Activated T-helper 2 cell treated with anti-CD3 and anti-CD28 coated beads, Interferon-gamma antibody, Interleukin-2, Interleukin-4, amounts not matched to agents 10 μg/mL and 5 μg/mL and 100 μg/mL, durations not matched to agents 14 hours and 24 hours and 36 hours (primary cell): Measurements from ENCODE around the gene TNIP1. TPM values are rescaled to one million over a fixed set of nuclear protein-coding genes. Genes with fewer than 3 reads are reported as not detected.

Experiments used
- DNase-seq: peaks from one replicate; pipeline ENCODE4 v3.0.0; 2021; ENCODE audit warnings: low spot score
- H3K27ac Mint-ChIP-seq: one replicate; pipeline ENCODE4 v1.8.0; 2021; ENCODE audit warnings: mixed read lengths
- H3K27me3 Mint-ChIP-seq: one replicate; pipeline ENCODE4 v1.8.0; 2021; ENCODE audit warnings: low read depth, mixed read lengths
- H3K36me3 Mint-ChIP-seq: one replicate; pipeline ENCODE4 v1.8.0; 2021; ENCODE audit warnings: low read depth, mixed read lengths
- H3K4me1 Mint-ChIP-seq: one replicate; pipeline ENCODE4 v1.8.0; 2021; ENCODE audit warnings: low read depth, mixed read lengths
- H3K4me3 Mint-ChIP-seq: one replicate; pipeline ENCODE4 v1.8.0; 2021; ENCODE audit warnings: low read depth, mild to moderate bottlenecking, moderate library complexity, mixed read lengths
- H3K9me3 Mint-ChIP-seq: one replicate; pipeline ENCODE4 v1.8.0; 2021; ENCODE audit warnings: mixed read lengths
- intact Hi-C: fragments of 100-400 bp; cut with micrococcal nuclease; formaldehyde crosslinking; loops from one replicate; pipeline ENCODE4 v1.15.1; 2023
- total RNA-seq: library from RNA; stranded (reverse); gene quantifications from 2 replicates; pipeline ENCODE4 v1.2.3, GENCODE V29; 2022

TNIP1 gene
- total RNA-seq, 1 donor from 2014 or later, result 473 TPM

GRCh38 chr5:151002681-151003502 lies 77.9 kb downstream of the TNIP1 start:
- H3K4me1 Mint-ChIP-seq, result no peaks in the 10 kb centered on the region
- H3K36me3 Mint-ChIP-seq, result no peaks in the 10 kb centered on the region
- DNase-seq, result no peak
- intact Hi-C loops, result no loop called here
- H3K27me3 Mint-ChIP-seq, result no peaks in the 10 kb centered on the region
- H3K9me3 Mint-ChIP-seq, result no peaks in the 10 kb centered on the region
- no peak overlapping the region for H3K27ac Mint-ChIP-seq
- no peak overlapping the region for H3K4me3 Mint-ChIP-seq

GRCh38 chr5:151002250-151002649 lies 78.6 kb downstream of the TNIP1 start:
- Mint-ChIP-seq H3K4me3 (no peak overlapping the region), H3K36me3 (no peaks in the 10 kb centered on the region), H3K27me3 (no peaks in the 10 kb centered on the region), H3K27ac (no peak overlapping the region), H3K9me3 (no peaks in the 10 kb centered on the region), H3K4me1 (no peaks in the 10 kb centered on the region)
- intact Hi-C loops, result no loop called here
- no peak for DNase-seq

- H3K4me1 Mint-ChIP-seq, result no peaks in the 10 kb centered on the region
- no peaks in the 10 kb centered on the region for H3K9me3 Mint-ChIP-seq
- H3K36me3 Mint-ChIP-seq, result no peaks in the 10 kb centered on the region
- no peak for DNase-seq
- no peak overlapping the region for H3K4me3 Mint-ChIP-seq
- H3K27ac Mint-ChIP-seq, result no peak overlapping the region
- no peaks in the 10 kb centered on the region for H3K27me3 Mint-ChIP-seq
- intact Hi-C loops, result no loop called here
Observed at GRCh38 chr5:151001436-151001835, 79.4 kb downstream of the TNIP1 start.

GRCh38 chr5:150999704-151000442 lies 81.0 kb downstream of the TNIP1 start:
- intact Hi-C loops, result no loop called here
- H3K4me1 Mint-ChIP-seq, result no peaks in the 10 kb centered on the region
- no peak for DNase-seq
- H3K36me3 Mint-ChIP-seq, result no peaks in the 10 kb centered on the region
- no peak overlapping the region for H3K27ac Mint-ChIP-seq
- H3K9me3 Mint-ChIP-seq, result peaks cover 6% of the 10 kb centered on the region
- H3K4me3 Mint-ChIP-seq, result no peak overlapping the region
- H3K27me3 Mint-ChIP-seq, result no peaks in the 10 kb centered on the region

DNA sequence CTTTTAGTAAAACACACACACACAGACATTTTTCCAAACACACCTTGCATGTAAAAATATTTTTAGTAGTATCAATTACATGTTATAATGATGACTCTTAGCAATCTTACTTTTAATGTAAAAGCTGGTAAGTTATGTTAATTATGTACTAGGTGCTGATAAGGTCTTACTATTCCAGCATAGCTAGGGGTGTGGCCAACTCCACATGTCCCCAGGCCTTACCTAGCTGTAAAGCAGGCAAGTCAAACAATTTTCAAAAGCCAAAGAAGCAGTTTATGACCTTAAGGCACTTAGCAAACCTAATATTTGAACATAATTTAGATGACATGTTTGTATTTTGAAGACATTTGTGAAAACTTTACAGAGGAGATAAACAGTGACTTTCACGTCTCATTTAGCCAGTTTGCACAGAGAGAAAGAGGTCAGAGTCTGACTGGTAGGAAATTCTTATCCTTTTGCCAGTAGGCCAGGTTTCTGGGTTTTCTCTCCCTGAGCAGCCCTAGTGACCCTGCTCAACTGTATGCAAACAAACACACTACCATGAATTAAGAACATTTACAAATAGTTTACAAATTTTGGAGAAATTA lies 86.9 kb downstream of the TNIP1 start:
- no peak for DNase-seq
- peaks cover 6% of the 10 kb centered on the region for H3K9me3 Mint-ChIP-seq
- no peaks in the 10 kb centered on the region for H3K36me3 Mint-ChIP-seq
- no peaks in the 10 kb centered on the region for H3K27me3 Mint-ChIP-seq
- no peak overlapping the region for H3K4me3 Mint-ChIP-seq
- no peak overlapping the region for H3K27ac Mint-ChIP-seq
- no peaks in the 10 kb centered on the region for H3K4me1 Mint-ChIP-seq
- intact Hi-C loops, result no loop called here

DNA sequence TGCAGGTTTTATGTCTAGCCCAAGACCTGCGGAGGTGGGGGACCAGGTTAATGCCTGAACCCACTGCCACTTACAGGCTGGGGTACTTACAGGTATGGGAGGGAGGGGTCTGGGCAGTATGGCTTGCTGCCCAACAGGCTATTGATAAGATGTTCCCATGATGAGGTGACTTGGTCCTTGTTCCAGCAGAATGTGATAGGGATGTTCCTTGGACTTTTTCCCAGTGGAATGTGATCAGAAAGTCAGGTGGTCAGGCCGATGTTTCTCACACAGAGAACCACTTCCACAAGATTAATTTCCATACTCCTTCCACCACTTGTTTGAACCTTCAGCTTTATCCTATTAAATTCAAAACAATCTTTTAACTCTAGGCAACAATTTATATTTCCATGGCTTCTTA lies 87.4 kb downstream of the TNIP1 start:
- H3K27ac Mint-ChIP-seq, result no peak overlapping the region
- intact Hi-C loops, result no loop called here
- H3K9me3 Mint-ChIP-seq, result peaks cover 6% of the 10 kb centered on the region
- DNase-seq, result no peak
- H3K4me3 Mint-ChIP-seq, result no peak overlapping the region
- H3K36me3 Mint-ChIP-seq, result no peaks in the 10 kb centered on the region
- H3K4me1 Mint-ChIP-seq, result no peaks in the 10 kb centered on the region
- H3K27me3 Mint-ChIP-seq, result no peaks in the 10 kb centered on the region

- Mint-ChIP-seq H3K9me3 (peaks cover 6% of the 10 kb centered on the region), H3K27ac (no peak overlapping the region), H3K27me3 (no peaks in the 10 kb centered on the region), H3K36me3 (no peaks in the 10 kb centered on the region), H3K4me1 (no peaks in the 10 kb centered on the region), H3K4me3 (no peak overlapping the region)
- no peak for DNase-seq
- intact Hi-C loops, result no loop called here
Observed at GRCh38 chr5:150992705-150993104, 88.1 kb downstream of the TNIP1 start.

GRCh38 chr5:150989695-150990094 lies 91.1 kb downstream of the TNIP1 start:
- Mint-ChIP-seq H3K36me3 (no peaks in the 10 kb centered on the region), H3K27me3 (no peaks in the 10 kb centered on the region), H3K4me1 (no peaks in the 10 kb centered on the region), H3K9me3 (no peaks in the 10 kb centered on the region), H3K4me3 (no peak overlapping the region), H3K27ac (no peak overlapping the region)
- intact Hi-C loops, result no loop called here
- DNase-seq, result no peak

DNA sequence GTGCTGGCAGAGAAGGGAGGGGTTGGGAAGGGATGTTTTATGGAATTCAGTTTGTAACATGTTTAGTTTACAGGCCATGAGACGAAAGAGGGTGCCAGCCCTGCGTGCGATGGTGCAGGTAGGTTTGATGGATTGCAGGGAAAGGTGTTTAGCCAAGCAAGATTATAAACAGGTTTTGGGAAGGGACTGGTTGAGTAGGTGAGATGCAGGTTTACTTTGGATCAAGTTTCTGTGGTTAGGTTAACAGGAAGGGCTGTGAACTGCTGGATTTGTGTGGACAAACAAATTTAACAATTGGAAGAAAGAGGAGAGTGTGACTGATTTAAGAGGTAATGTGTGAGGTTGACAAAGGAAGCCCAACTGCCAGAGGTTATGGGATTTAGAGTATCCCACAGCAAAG lies 93.1 kb downstream of the TNIP1 start:
- no peak for DNase-seq
- intact Hi-C loops, result no loop called here
- Mint-ChIP-seq H3K4me1 (no peaks in the 10 kb centered on the region), H3K9me3 (peaks cover 5% of the 10 kb centered on the region), H3K27me3 (no peaks in the 10 kb centered on the region), H3K4me3 (no peak overlapping the region), H3K27ac (no peak overlapping the region), H3K36me3 (no peaks in the 10 kb centered on the region)

Other genes starting within 250 kb of the TNIP1 start
- gene IRGM, start 234.5 kb downstream of the TNIP1 start, total RNA-seq, result 1.7 and 1.8 TPM in 2 replicates
- 0.39 and 0.52 TPM in 2 replicates for gene ZNF300, start 176.1 kb downstream of the TNIP1 start, total RNA-seq
- gene GPX3, start 60.4 kb downstream of the TNIP1 start, total RNA-seq, result 0.46 TPM in 1 of 2 replicates, not detected in the other
- gene ANXA6, start 76.7 kb upstream of the TNIP1 start, total RNA-seq, result 560 and 569 TPM in 2 replicates
- gene CCDC69, start 143.1 kb upstream of the TNIP1 start, total RNA-seq, result 29.8 and 31.4 TPM in 2 replicates
- 20.4 and 20.9 TPM in 2 replicates for gene GM2A, start 172.2 kb upstream of the TNIP1 start, total RNA-seq
- not detected in 2 replicates for gene SLC36A3, start 222.7 kb upstream of the TNIP1 start, total RNA-seq